ENCODE measurements around the gene GSK3B. TPM values are rescaled to one million over a fixed set of nuclear protein-coding genes. Genes with fewer than 3 reads are reported as not detected.

The GSK3B gene
- total and polyA plus RNA-seq, 3 donors from 2014 or later: 64.9 to 73.1 (median 65.1) TPM

DNA sequence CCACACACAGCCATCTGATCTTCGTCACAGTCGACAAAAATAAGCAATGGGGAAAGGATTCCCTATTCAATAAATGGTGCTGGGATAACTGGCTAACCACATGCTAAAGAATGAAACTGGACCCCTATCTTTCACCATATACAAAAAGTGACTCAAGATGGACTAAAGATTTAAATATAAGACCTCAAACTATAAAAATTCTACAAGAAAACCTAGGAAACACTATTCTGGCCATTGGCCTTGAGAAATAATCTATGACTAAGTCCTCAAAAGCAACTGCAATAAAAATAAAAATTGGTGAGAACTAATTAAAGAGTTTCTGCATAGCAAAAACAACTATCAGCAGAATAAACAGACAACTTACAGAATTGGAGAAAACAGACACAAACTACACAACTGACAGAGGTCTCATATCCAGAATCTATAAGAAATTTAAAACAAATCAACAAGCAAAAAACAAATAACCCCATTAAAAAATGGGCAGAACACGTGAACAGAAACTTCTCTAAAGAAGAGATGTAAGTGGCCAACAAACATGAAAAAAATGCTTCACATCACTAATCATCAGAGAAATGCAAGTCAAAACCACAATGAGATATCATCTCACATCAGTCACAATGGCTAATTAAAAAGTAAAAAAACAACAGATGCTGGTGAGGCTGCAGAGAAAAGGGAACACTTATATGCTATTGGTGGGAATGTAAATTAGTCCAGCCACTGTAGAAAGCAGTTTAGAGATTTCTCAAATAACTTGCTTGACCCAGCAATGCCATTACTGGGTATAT is 208.3 kb downstream of the GSK3B start:
- WGBS, 2 donors: 92 to 97% methylated on average over 3 of the region's 3 CpGs
- intact Hi-C loops (cut with DNase I; ENCODE audit: low total_unique reads): no loop called here
- Histone ChIP-seq H3K4me3 (no peak overlapping the region), H3K9me3 (no peaks in the 10 kb centered on the region), H3K4me1 (no peaks in the 10 kb centered on the region), H3K36me3 (ENCODE audit: low read depth, missing control alignments) (no peaks in the 10 kb centered on the region), H3K27ac (no peak overlapping the region), H3K27me3 (no peaks in the 10 kb centered on the region)
- DNase-seq: no peak
- no peak for TF ChIP-seq POLR2A (IDR thresholded peaks at IDR 0.05)
- no peak for TF ChIP-seq CTCF (IDR thresholded peaks at IDR 0.05)

DNA sequence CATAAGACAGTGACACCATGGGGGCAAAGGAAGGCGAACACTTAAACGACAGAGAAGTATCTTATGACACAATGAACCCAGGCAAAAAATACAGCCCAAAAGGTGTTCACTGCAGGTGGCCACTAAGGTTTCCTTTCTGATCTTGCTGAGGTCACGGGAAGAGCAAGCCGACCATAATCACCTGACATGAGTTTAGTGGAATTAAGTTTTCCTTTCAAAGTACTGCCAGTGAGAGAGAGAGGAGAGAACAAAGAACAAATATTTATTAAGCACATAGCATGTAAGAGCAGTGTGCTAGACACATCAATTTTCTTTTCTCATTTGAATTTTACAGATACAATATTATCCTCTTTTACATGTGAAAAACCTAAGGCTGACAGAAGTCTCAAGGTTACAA is 210.1 kb downstream of the GSK3B start:
- TF ChIP-seq CTCF (IDR thresholded peaks at IDR 0.05) (no peak), POLR2A (IDR thresholded peaks at IDR 0.05) (no peak)
- intact Hi-C loops (cut with DNase I; ENCODE audit: low total_unique reads): no loop called here
- no peaks in the 10 kb centered on the region for H3K4me1 ChIP-seq
- H3K27ac ChIP-seq: no peak overlapping the region
- WGBS, 2 donors: 89 to 91% methylated on average over 4 of the region's 4 CpGs
- no peak overlapping the region for H3K4me3 ChIP-seq
- H3K36me3 ChIP-seq (ENCODE audit: low read depth, missing control alignments): no peaks in the 10 kb centered on the region
- H3K27me3 ChIP-seq: no peaks in the 10 kb centered on the region
- H3K9me3 ChIP-seq: no peaks in the 10 kb centered on the region
- DNase-seq: no peak

DNA sequence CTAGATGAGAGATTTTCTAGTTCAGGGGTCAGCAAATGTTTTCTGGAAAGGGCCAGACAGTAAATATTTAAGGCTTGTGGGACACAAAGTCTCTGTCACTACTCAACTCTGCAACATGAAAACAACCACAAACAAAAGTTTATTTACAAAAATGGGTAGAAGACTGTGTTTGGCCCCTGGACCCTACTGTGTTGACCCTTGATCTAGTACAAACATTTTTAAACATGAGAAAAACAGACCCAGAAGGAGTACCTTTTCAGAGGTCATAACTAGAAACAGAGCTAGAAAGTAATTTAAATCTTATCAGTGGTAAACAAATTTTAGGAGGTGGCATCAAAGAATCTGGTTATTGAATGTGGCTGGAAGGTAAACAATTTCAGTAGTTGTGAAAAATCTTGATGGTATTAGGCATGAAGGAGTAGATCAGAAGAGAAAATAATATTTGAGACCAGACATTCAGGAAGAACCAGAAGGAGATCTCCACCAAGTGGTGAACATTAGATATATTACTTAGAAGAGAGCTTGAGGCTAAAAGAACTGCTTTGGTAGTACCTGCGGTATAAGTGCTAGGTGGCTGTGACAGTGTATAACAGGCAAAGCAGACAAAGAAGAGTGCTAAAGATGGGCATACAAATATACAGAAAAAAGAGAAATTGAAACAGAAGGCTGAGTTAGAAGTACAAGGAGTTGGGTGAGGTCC is 210.6 kb downstream of the GSK3B start:
- H3K4me1 ChIP-seq: no peaks in the 10 kb centered on the region
- no peak for TF ChIP-seq POLR2A (IDR thresholded peaks at IDR 0.05)
- no peak for TF ChIP-seq CTCF (IDR thresholded peaks at IDR 0.05)
- H3K27ac ChIP-seq: no peak overlapping the region
- no peaks in the 10 kb centered on the region for H3K27me3 ChIP-seq
- intact Hi-C loops (cut with DNase I; ENCODE audit: low total_unique reads): no loop called here
- 88 to 95% methylated on average over 1 of the region's 1 CpG for WGBS, 2 donors
- no peaks in the 10 kb centered on the region for H3K36me3 ChIP-seq (ENCODE audit: low read depth, missing control alignments)
- no peak for DNase-seq
- no peaks in the 10 kb centered on the region for H3K9me3 ChIP-seq
- H3K4me3 ChIP-seq: no peak overlapping the region

- H3K27me3 ChIP-seq: no peaks in the 10 kb centered on the region
- WGBS, 2 donors: 97 to 100% methylated on average over 1 of the region's 1 CpG
- no peak for TF ChIP-seq POLR2A (IDR thresholded peaks at IDR 0.05)
- no peak for TF ChIP-seq CTCF (IDR thresholded peaks at IDR 0.05)
- DNase-seq: no peak
- H3K36me3 ChIP-seq (ENCODE audit: low read depth, missing control alignments): no peaks in the 10 kb centered on the region
- no peak overlapping the region for H3K4me3 ChIP-seq
- no peaks in the 10 kb centered on the region for H3K9me3 ChIP-seq
- intact Hi-C loops (cut with DNase I; ENCODE audit: low total_unique reads): no loop called here
- H3K4me1 ChIP-seq: no peaks in the 10 kb centered on the region
- H3K27ac ChIP-seq: no peak overlapping the region
These were observed 213.3 kb downstream of the GSK3B start for GRCh38 chr3:119880966-119881365.
